Activated T-helper 1 cell treated with anti-CD3 and anti-CD28 coated beads, Interleukin-12 subunit alpha, Interleukin-12 subunit beta, Interleukin-2, Interleukin-4 antibody, amounts not matched to agents 30 ng/mL and 10 ng/mL and 1 ng/mL, durations not matched to agents 14 hours and 24 hours and 36 hours (primary cell): Measurements from ENCODE around the gene OR4F6. TPM values are rescaled to one million over a fixed set of nuclear protein-coding genes. Genes with fewer than 3 reads are reported as not detected.
"Not testable (repeated sequence)": the region's sequence is repeated elsewhere in the genome, so short reads cannot be mapped to it uniquely, and the experiment has no call there.

ENCODE experiments used
- DNase-seq: peaks from one replicate; pipeline ENCODE4 v3.0.0; 2021; ENCODE audit warnings: low spot score
- H3K27ac Mint-ChIP-seq: one replicate; pipeline ENCODE4 v1.8.0; 2021; ENCODE audit warnings: mild to moderate bottlenecking, mixed read lengths
- H3K27me3 Mint-ChIP-seq: one replicate; pipeline ENCODE4 v1.8.0; 2022; ENCODE audit warnings: mild to moderate bottlenecking, moderate library complexity, mixed read lengths; ENCODE audit not compliant: insufficient read depth
- H3K36me3 Mint-ChIP-seq: one replicate; pipeline ENCODE4 v1.8.0; 2021; ENCODE audit warnings: low read depth, mixed read lengths
- H3K4me1 Mint-ChIP-seq: one replicate; pipeline ENCODE4 v1.8.0; 2021; ENCODE audit warnings: low read depth, mixed read lengths
- H3K4me3 Mint-ChIP-seq: one replicate; pipeline ENCODE4 v1.8.0; 2021; ENCODE audit warnings: mild to moderate bottlenecking, moderate library complexity, mixed read lengths
- H3K9me3 Mint-ChIP-seq: one replicate; pipeline ENCODE4 v1.8.0; 2021; ENCODE audit warnings: mixed read lengths
- intact Hi-C: fragments of 100-400 bp; cut with micrococcal nuclease; formaldehyde crosslinking; loops from one replicate; pipeline ENCODE4 v1.15.1; 2024
- total RNA-seq: library from RNA; stranded (reverse); gene quantifications from 2 replicates; pipeline ENCODE4 v1.2.3, GENCODE V29; 2022

OR4F6 gene
- total RNA-seq, result not detected in 2 replicates

GRCh38 chr15:101803209-101803608 lies at the start of gene OR4F6:
OR4F6 (plus strand) TSS chr15:101803509; CDS start chr15:101805720, 2,211 bp downstream.
- no peak for DNase-seq
- no peak within 1 kb of the TSS for H3K27ac Mint-ChIP-seq
- peaks cover 7% of the 10 kb centered on the region for H3K27me3 Mint-ChIP-seq
- intact Hi-C loops, result no loop called here
- H3K9me3 Mint-ChIP-seq, result no peaks in the 10 kb centered on the region
- no peaks in the 10 kb centered on the region for H3K36me3 Mint-ChIP-seq
- no peaks in the 10 kb centered on the region for H3K4me1 Mint-ChIP-seq
- no peak within 1 kb of the TSS for H3K4me3 Mint-ChIP-seq

- H3K9me3 Mint-ChIP-seq, intact Hi-C loops, DNase-seq, H3K4me1 Mint-ChIP-seq, H3K27me3 Mint-ChIP-seq, H3K4me3 Mint-ChIP-seq, H3K27ac Mint-ChIP-seq, H3K36me3 Mint-ChIP-seq: not testable (repeated sequence)
These were observed 38.5 kb upstream of the OR4F6 start for GRCh38 chr15:101764669-101765339.

- not testable (repeated sequence) for H3K4me3 Mint-ChIP-seq, H3K4me1 Mint-ChIP-seq
These were observed 38.0 kb upstream of the OR4F6 start for GRCh38 chr15:101765340-101765671.

GRCh38 chr15:101765772-101766456 lies 37.4 kb upstream of the OR4F6 start:
- Mint-ChIP-seq H3K27ac (peak overlapping the region; percentile 3), H3K4me1 (no peaks in the 10 kb centered on the region), H3K27me3 (no peaks in the 10 kb centered on the region), H3K9me3 (no peaks in the 10 kb centered on the region), H3K36me3 (no peaks in the 10 kb centered on the region), H3K4me3 (no peak overlapping the region)
- intact Hi-C loops, result no loop called here
- DNase-seq, result no peak

More at GRCh38 chr15:101765340-101765671, 38.0 kb upstream of the OR4F6 start:
- H3K27me3 Mint-ChIP-seq, H3K27ac Mint-ChIP-seq, intact Hi-C loops, H3K36me3 Mint-ChIP-seq, DNase-seq, H3K9me3 Mint-ChIP-seq: not testable (repeated sequence)

GRCh38 chr15:101767083-101767640 lies 36.1 kb upstream of the OR4F6 start:
- intact Hi-C loops, DNase-seq, H3K9me3 Mint-ChIP-seq: not testable (repeated sequence)

GRCh38 chr15:101772921-101773320 lies 30.4 kb upstream of the OR4F6 start:
- no peak overlapping the region for H3K4me3 Mint-ChIP-seq
- no peak for DNase-seq
- H3K9me3 Mint-ChIP-seq, result no peaks in the 10 kb centered on the region
- no peaks in the 10 kb centered on the region for H3K36me3 Mint-ChIP-seq
- no peak overlapping the region for H3K27ac Mint-ChIP-seq
- H3K27me3 Mint-ChIP-seq, result peaks cover 2% of the 10 kb centered on the region
- H3K4me1 Mint-ChIP-seq, result no peaks in the 10 kb centered on the region
- intact Hi-C loops, result no loop called here

More at GRCh38 chr15:101767083-101767640, 36.1 kb upstream of the OR4F6 start:
- not testable (repeated sequence) for H3K27ac Mint-ChIP-seq, H3K36me3 Mint-ChIP-seq, H3K4me3 Mint-ChIP-seq, H3K4me1 Mint-ChIP-seq, H3K27me3 Mint-ChIP-seq

- Mint-ChIP-seq H3K4me1 (no peaks in the 10 kb centered on the region), H3K27me3 (peaks cover 2% of the 10 kb centered on the region), H3K36me3 (no peaks in the 10 kb centered on the region), H3K9me3 (no peaks in the 10 kb centered on the region), H3K27ac (no peak overlapping the region), H3K4me3 (no peak overlapping the region)
- intact Hi-C loops, result no loop called here
- DNase-seq, result no peak
These were observed 29.7 kb upstream of the OR4F6 start for GRCh38 chr15:101773496-101774100.

GRCh38 chr15:101775136-101775535 lies 28.2 kb upstream of the OR4F6 start:
- Mint-ChIP-seq H3K9me3 (no peaks in the 10 kb centered on the region), H3K4me3 (no peak overlapping the region), H3K27ac (no peak overlapping the region), H3K36me3 (no peaks in the 10 kb centered on the region), H3K27me3 (peaks cover 2% of the 10 kb centered on the region), H3K4me1 (no peaks in the 10 kb centered on the region)
- no peak for DNase-seq
- intact Hi-C loops, result no loop called here

- H3K36me3 Mint-ChIP-seq, intact Hi-C loops, H3K27ac Mint-ChIP-seq: not testable (repeated sequence)
These were observed 24.7 kb upstream of the OR4F6 start for GRCh38 chr15:101778576-101778975.

GRCh38 chr15:101780225-101780624 lies 23.1 kb upstream of the OR4F6 start:
- H3K27ac Mint-ChIP-seq, H3K4me1 Mint-ChIP-seq, intact Hi-C loops, H3K4me3 Mint-ChIP-seq, DNase-seq, H3K36me3 Mint-ChIP-seq, H3K9me3 Mint-ChIP-seq: not testable (repeated sequence)
- peaks cover 13% of the 10 kb centered on the region for H3K27me3 Mint-ChIP-seq

More at GRCh38 chr15:101778576-101778975, 24.7 kb upstream of the OR4F6 start:
- DNase-seq, H3K27me3 Mint-ChIP-seq, H3K4me3 Mint-ChIP-seq, H3K9me3 Mint-ChIP-seq, H3K4me1 Mint-ChIP-seq: not testable (repeated sequence)

- no peaks in the 10 kb centered on the region for H3K9me3 Mint-ChIP-seq
- no peak overlapping the region for H3K27ac Mint-ChIP-seq
- H3K27me3 Mint-ChIP-seq, result peaks cover 16% of the 10 kb centered on the region
These were observed 21.4 kb upstream of the OR4F6 start for GRCh38 chr15:101781928-101782327.

GRCh38 chr15:101784644-101785043 lies 18.7 kb upstream of the OR4F6 start:
- no peak for DNase-seq
- Mint-ChIP-seq H3K4me3 (no peak overlapping the region), H3K27me3 (peaks cover 13% of the 10 kb centered on the region), H3K36me3 (no peaks in the 10 kb centered on the region), H3K27ac (no peak overlapping the region), H3K9me3 (no peaks in the 10 kb centered on the region), H3K4me1 (no peaks in the 10 kb centered on the region)
- intact Hi-C loops, result no loop called here

More at GRCh38 chr15:101781928-101782327, 21.4 kb upstream of the OR4F6 start:
- Mint-ChIP-seq H3K4me1 (no peaks in the 10 kb centered on the region), H3K36me3 (no peaks in the 10 kb centered on the region), H3K4me3 (no peak overlapping the region)
- intact Hi-C loops, result no loop called here
- DNase-seq, result no peak

- H3K4me1 Mint-ChIP-seq, H3K4me3 Mint-ChIP-seq, intact Hi-C loops, H3K36me3 Mint-ChIP-seq, H3K27ac Mint-ChIP-seq, DNase-seq, H3K9me3 Mint-ChIP-seq: not testable (repeated sequence)
- H3K27me3 Mint-ChIP-seq, result peaks cover 12% of the 10 kb centered on the region
These were observed 16.9 kb upstream of the OR4F6 start for GRCh38 chr15:101786422-101786821.
